ENCODE results near the gene GCNT1.
"Not testable (repeated sequence)": the region's sequence is repeated elsewhere in the genome, so short reads cannot be mapped to it uniquely, and the experiment has no call there.

GCNT1 gene

DNA sequence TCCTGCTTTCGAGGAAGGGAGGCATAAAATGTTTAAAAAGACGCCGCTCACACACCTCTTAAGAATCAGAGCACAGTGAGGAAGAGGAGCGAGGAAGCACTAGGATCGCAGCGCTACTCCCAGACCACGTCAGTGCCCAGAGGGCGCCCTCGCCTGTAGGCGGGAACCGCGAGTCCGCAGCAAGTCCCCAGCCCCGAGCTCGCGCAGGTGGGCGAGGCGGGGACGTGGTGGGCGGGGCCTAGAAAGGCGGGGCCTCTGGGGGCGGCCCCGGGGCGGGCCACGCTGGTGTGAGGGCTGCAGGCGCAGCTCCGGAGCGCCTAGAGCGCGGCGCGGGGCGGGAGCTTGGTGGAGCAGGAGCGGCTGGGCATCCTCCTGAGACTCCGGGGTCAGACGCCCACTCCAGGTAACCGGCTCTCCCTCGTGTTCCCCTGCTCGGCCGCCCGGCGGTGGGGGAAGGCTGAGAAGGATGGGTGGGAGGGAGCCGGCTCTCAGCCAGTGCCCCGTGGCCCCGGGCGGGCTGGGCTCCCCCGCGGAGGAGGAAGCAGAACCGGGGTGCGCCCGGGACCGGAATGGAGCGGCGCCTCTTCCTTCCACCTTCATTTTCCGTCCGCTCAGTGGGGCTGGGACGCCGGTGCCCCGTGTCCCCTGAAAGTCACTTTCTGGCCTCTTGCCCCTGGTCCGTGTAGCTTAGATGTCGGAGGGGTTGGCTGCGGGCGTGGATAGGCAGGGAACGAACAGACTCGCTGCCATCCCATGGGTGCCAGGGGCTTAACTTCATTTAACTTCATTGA is at the start of gene GCNT1:
TSS of gene GCNT1 (plus strand) at position 280 of the 791 bp plus-strand sequence. CDS start 43,200 bp downstream, outside the sequence.
- DNase-seq (ENCODE audit: low spot score): peak; percentile 87

DNA sequence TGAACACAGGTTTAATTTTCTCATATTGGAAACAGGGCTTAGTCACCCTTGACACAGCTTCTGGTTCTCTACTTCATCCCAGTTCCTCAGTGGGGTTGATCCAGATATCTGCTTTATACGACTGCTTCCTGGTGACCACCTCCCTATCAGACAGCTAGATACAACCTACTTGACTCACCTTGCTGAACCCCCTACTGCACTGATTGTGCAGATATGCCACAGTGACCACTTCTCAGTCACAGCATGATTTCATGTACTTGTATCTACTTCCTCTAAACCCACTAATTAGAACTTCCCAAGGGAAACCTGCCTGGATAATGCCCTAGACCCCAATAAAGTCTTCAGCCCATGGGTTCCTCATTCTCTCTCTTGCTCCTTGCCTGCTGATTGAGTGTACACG is 46.3 kb upstream of the GCNT1 start:
- DNase-seq (ENCODE audit: low spot score): no peak

GRCh38 chr9:76413658-76414057 is 45.3 kb upstream of the GCNT1 start:
- DNase-seq (ENCODE audit: low spot score): no peak

- DNase-seq (ENCODE audit: low spot score): no peak
Measured at GRCh38 chr9:76414661-76415060, 44.3 kb upstream of the GCNT1 start.

- DNase-seq (ENCODE audit: low spot score): no peak
Measured at GRCh38 chr9:76415154-76415553, 43.8 kb upstream of the GCNT1 start.

DNA sequence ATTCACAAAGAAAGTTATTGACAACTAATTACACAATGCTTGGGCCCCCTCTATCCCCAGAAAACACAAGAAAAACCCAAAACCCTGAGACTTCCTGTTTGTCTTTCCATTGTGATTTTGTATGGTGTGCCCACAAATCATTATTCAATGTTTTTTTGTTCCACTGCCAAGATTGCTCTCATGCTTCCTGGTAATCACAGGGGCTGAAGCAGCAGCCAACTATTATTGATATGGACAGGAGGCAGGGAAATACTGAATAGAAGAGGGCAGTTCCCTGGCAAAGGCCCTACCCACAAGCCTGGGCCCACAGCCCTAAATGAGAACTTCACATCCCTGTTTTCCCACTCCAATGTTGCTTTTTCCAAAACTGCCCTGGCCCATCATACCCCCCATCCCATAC is 43.3 kb upstream of the GCNT1 start:
- no peak for DNase-seq (ENCODE audit: low spot score)

DNA sequence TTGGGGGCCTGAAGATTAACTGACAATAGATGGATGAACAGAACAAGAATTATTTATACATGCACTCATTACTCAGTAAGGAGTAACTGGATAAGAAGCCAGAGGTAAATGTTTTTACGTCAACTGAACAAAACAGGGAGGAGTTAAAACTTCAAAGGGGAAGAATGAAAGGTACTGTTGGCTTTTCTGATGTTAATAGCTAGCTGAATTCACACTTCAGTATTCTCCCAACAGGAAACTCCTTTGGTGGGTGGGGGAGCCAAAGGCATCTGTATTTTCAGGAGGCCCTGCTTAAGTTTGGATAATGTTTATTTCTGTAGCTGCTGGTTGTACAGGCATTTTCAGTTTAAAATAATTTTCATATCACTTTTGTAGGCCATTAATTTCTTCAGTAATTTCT is 41.6 kb upstream of the GCNT1 start:
- no peak for DNase-seq (ENCODE audit: low spot score)

DNA sequence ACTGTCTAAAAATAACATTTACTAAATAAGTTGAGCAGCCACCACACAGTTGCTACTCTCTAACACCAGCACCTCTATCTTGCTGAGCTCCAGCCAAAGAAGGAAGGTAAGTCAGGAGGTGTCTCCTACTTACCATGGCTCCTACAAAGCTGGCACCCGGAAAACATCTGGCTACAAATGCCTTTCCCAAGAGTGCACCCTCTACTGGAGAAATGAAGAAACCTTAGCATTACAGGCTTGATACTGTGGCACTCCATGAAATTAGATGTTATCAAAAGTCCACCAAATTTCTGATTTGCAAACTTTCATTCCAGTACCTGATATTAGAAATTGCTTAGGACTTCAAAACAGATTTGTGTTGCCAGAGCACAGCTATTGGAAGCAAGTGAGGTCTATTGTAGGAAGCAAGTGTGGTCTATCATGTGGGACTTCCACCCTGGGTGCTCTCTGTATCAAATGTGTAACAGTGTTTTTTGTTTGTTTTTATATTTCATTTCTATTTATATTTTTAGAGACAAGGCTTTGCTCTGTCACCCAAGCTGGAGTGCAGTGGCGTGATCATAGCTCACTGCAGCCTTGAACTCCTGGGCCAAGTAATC is 39.1 kb upstream of the GCNT1 start:
- DNase-seq (ENCODE audit: low spot score): peak; percentile 36

DNA sequence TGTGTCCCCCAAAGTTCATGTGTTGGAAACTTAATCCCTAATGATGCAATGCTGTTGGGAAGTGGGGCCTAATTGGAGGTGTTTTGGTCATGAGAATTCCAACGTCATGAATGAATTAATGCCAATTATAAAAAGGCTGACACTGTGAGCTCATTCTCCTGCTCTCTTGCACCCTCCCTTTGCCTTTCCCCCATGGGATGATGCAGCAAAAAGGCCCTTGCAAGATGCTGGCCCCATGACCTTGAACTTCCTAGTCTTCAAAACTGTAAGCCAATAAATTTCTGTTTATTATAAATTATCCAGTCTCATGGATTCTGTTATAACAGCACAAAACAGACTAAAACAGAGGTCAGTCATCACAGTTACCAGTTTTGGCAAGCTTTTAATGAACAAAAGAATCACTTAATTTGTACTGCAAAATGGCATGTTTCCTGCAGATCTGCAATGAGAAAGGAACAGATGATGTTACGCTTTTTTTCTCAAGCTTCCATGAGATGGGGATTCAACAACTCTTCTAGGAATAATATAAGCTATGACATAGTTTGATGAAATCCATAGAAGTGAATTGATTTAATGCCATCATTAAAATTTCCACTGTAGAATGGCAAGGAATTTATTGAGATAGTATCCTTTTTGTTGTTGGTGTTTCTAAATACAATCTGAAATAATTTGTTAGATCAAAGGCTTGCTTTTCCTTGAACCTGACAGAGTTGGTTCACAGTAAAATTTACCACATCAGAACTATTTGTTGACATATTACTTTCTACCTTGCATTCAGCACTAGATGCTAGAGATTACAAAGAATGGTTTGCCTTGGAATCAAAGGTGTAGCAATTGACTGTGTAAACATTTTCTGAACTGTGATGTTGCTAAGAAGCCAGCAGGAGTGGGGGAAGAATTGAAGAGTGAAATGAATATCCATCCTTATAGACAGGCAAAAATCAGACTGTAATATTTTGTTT is 35.5 kb upstream of the GCNT1 start:
- no peak for DNase-seq (ENCODE audit: low spot score)

GRCh38 chr9:76424491-76424890 is 34.5 kb upstream of the GCNT1 start:
- DNase-seq (ENCODE audit: low spot score): no peak

- DNase-seq (ENCODE audit: low spot score): no peak
Measured at GRCh38 chr9:76425677-76426453, 33.1 kb upstream of the GCNT1 start.

- DNase-seq (ENCODE audit: low spot score): no peak
Measured at GRCh38 chr9:76426807-76427419, 32.1 kb upstream of the GCNT1 start.

DNA sequence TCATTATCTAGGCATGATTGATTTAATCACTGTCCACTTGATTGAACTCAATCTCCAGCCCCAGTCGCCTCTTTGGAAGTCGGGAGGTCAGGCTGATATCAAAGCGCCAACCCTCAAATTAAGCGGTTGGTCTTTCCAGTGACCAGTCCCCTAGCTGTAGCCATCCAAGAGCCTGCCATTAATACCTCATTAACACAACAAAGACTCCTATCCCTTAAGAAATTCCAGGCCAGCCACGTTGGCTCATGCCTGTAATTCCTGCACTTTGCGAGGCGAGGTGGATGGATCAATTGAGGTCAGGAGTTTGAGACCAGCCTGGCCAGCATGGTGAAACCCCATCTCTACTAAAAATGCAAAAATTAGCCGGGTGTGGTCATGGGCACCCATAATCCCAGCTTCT is 27.4 kb upstream of the GCNT1 start:
- no peak for DNase-seq (ENCODE audit: low spot score)

GRCh38 chr9:76433406-76433805 is 25.6 kb upstream of the GCNT1 start:
- no peak for DNase-seq (ENCODE audit: low spot score)

DNA sequence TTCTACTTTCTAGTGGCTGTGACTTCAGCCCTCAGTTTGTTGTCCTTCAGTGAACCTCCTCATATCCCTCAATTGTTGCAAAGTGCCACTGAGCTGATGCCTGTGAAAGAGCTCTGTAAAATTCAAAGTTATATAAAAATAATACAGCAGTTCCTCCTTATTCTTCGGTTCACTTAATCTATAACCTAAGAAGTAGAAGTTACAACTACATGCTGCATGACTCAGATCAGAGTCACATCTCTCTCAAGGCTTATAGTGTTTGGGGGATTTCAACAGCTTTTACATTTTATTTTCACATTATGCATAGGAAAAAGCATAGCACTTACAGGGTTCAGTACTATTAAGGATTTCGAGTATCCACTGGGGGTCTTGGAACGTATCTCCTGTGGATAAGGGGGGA is 25.1 kb upstream of the GCNT1 start:
- no peak for DNase-seq (ENCODE audit: low spot score)

DNA sequence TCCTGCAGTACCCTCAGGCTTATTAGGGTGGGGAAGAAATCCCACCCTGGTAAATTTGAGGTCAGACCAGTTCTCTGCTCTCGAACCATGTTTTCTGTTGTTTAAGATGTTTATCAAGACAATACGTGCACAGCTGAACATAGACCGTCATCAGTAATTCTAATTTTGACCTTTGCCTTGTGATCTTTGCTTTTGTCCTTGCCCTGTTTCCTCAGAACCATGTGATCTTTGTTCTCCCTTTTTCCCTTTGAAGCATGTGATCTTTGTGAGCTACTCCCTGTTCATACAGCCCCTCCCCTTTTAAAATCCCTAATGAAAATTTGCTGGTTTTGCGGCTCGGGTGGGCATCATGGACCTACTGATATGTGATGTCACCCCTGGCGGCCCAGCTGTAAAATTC is 24.1 kb upstream of the GCNT1 start:
- not testable (repeated sequence) for DNase-seq (ENCODE audit: low spot score)

GRCh38 chr9:76437017-76437699 is 21.8 kb upstream of the GCNT1 start:
- DNase-seq (ENCODE audit: low spot score): not testable (repeated sequence)

- no peak for DNase-seq (ENCODE audit: low spot score)
Measured at GRCh38 chr9:76438841-76439588, 20.0 kb upstream of the GCNT1 start.

- peak; percentile 35 for DNase-seq (ENCODE audit: low spot score)
Measured at GRCh38 chr9:76441551-76442322, 17.2 kb upstream of the GCNT1 start.

Measured in AG08396 (cell line).